ENCODE measurements around the gene CSNK1G3.
"Not testable (repeated sequence)": the region's sequence is repeated elsewhere in the genome, so short reads cannot be mapped to it uniquely, and the experiment has no call there.

CSNK1G3 gene

GRCh38 chr5:123637028-123637427 is 125.1 kb downstream of the CSNK1G3 start:
- not testable (repeated sequence) for H3K27ac Mint-ChIP-seq, H3K36me3 Mint-ChIP-seq, H3K4me1 Mint-ChIP-seq, H3K4me3 Mint-ChIP-seq, H3K27me3 Mint-ChIP-seq
- H3K9me3 Mint-ChIP-seq = peaks cover 13% of the 10 kb centered on the region

GRCh38 chr5:123639244-123639643 is 127.3 kb downstream of the CSNK1G3 start:
- H3K36me3 Mint-ChIP-seq = no peaks in the 10 kb centered on the region
- H3K27me3 Mint-ChIP-seq = peaks cover 9% of the 10 kb centered on the region

GRCh38 chr5:123645024-123645603 is 133.1 kb downstream of the CSNK1G3 start:
- Mint-ChIP-seq H3K4me3 (no peak overlapping the region), H3K4me1 (no peaks in the 10 kb centered on the region), H3K27ac (no peak overlapping the region), H3K9me3 (no peaks in the 10 kb centered on the region), H3K36me3 (no peaks in the 10 kb centered on the region), H3K27me3 (peaks cover 12% of the 10 kb centered on the region)

More at GRCh38 chr5:123639244-123639643, 127.3 kb downstream of the CSNK1G3 start:
- Mint-ChIP-seq H3K4me3 (no peak overlapping the region), H3K9me3 (peaks cover 13% of the 10 kb centered on the region), H3K4me1 (no peaks in the 10 kb centered on the region), H3K27ac (no peak overlapping the region)

GRCh38 chr5:123647066-123647465 is 135.1 kb downstream of the CSNK1G3 start:
- Mint-ChIP-seq H3K27ac (no peak overlapping the region), H3K36me3 (no peaks in the 10 kb centered on the region), H3K4me1 (no peaks in the 10 kb centered on the region), H3K27me3 (peaks cover 9% of the 10 kb centered on the region), H3K9me3 (no peaks in the 10 kb centered on the region), H3K4me3 (no peak overlapping the region)

- Mint-ChIP-seq H3K9me3 (no peaks in the 10 kb centered on the region), H3K27me3 (peaks cover 5% of the 10 kb centered on the region), H3K27ac (no peak overlapping the region), H3K36me3 (no peaks in the 10 kb centered on the region), H3K4me1 (no peaks in the 10 kb centered on the region), H3K4me3 (no peak overlapping the region)
Observed at GRCh38 chr5:123651234-123651633, 139.3 kb downstream of the CSNK1G3 start.

GRCh38 chr5:123659011-123659410 is 147.0 kb downstream of the CSNK1G3 start:
- Mint-ChIP-seq H3K4me3 (no peak overlapping the region), H3K36me3 (no peaks in the 10 kb centered on the region), H3K9me3 (no peaks in the 10 kb centered on the region), H3K27ac (no peak overlapping the region), H3K27me3 (peaks cover 14% of the 10 kb centered on the region), H3K4me1 (no peaks in the 10 kb centered on the region)

GRCh38 chr5:123659495-123659894 is 147.5 kb downstream of the CSNK1G3 start:
- H3K9me3 Mint-ChIP-seq = no peaks in the 10 kb centered on the region
- H3K27ac Mint-ChIP-seq = no peak overlapping the region
- H3K27me3 Mint-ChIP-seq = peaks cover 14% of the 10 kb centered on the region
- no peak overlapping the region for H3K4me3 Mint-ChIP-seq
- H3K4me1 Mint-ChIP-seq = no peaks in the 10 kb centered on the region
- H3K36me3 Mint-ChIP-seq = no peaks in the 10 kb centered on the region

GRCh38 chr5:123664961-123665360 is 153.0 kb downstream of the CSNK1G3 start:
- Mint-ChIP-seq H3K9me3 (peaks cover 10% of the 10 kb centered on the region), H3K4me1 (no peaks in the 10 kb centered on the region), H3K27ac (no peak overlapping the region), H3K36me3 (peaks cover 2% of the 10 kb centered on the region), H3K4me3 (no peak overlapping the region), H3K27me3 (peaks cover 11% of the 10 kb centered on the region)

GRCh38 chr5:123665822-123666371 is 153.9 kb downstream of the CSNK1G3 start:
- Mint-ChIP-seq H3K4me1 (no peaks in the 10 kb centered on the region), H3K27ac (no peak overlapping the region), H3K36me3 (peaks cover 2% of the 10 kb centered on the region), H3K4me3 (no peak overlapping the region), H3K27me3 (peaks cover 11% of the 10 kb centered on the region), H3K9me3 (peaks cover 10% of the 10 kb centered on the region)

All from activated naive CD4-positive, alpha-beta T cell treated with anti-CD3 and anti-CD28 coated beads, Interleukin-2, amount 50 U/mL, for 24 hours (primary cell).